ENCODE results near the gene SH3RF3. TPM values are rescaled to one million over a fixed set of nuclear protein-coding genes. Genes with fewer than 3 reads are reported as not detected.

The SH3RF3 gene
- total RNA-seq, 2 experiments from 2014 or later: 0.05 to 0.06 TPM

DNA sequence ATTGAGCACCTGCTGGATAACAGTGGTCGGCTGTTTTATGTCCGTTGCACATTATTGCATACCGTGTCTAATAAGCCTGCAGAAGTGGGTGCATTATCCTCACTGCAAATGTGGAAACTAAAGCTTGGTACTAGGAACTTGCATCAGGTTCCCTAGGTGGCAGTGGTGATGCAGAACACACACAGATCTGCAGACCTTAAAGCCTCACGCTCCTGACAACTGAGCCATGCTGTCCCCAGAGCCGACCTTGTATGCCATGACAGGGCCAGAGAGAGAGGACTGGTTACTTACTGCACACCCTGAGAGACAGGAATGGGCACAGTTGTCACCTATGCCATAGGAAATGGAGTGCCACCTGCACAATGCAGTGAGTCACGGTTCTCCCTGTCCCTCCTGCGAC lies 151.8 kb downstream of the SH3RF3 start:
- ATAC-seq (no peak), DNase-seq (no peak)
- Mint-ChIP-seq H3K9me3 (ENCODE audit: low read depth) (no peaks in the 10 kb centered on the region), H3K27me3 (peaks cover 3% of the 10 kb centered on the region), H3K27ac (no peak overlapping the region), H3K4me3 (no peak overlapping the region), H3K36me3 (no peaks in the 10 kb centered on the region), H3K4me1 (no peaks in the 10 kb centered on the region)
- CTCF ChIA-PET: interaction anchor here (1.2 kb wide), 1 partner anchor 229 kb away, joined by 5 read pairs; no protein-coding TSS in a partner anchor

DNA sequence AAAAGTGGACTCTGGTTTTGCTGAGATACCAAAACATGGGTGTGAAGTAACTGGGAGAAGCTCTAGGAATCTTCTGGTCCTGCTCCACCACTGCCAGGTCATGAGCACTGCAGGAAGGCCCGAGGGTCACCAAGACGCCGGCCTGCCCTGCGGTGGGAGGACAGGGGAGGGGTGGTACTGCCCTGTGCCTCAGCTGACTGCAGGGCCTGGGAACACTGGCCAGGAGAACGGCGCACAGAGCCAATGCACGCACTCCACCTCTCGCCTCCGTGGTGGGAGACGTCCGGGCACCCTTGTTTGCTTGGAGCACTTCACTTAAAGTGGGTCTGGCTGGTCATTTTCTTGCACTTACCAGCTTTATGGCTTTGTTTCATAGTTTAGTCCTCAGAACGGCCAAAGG lies 153.4 kb downstream of the SH3RF3 start:
- Mint-ChIP-seq H3K36me3 (no peaks in the 10 kb centered on the region), H3K9me3 (ENCODE audit: low read depth) (no peaks in the 10 kb centered on the region), H3K4me3 (no peak overlapping the region), H3K27me3 (peaks cover 3% of the 10 kb centered on the region), H3K4me1 (no peaks in the 10 kb centered on the region), H3K27ac (no peak overlapping the region)
- no peak for DNase-seq
- CTCF ChIA-PET: no interaction called here
- no peak for ATAC-seq

DNA sequence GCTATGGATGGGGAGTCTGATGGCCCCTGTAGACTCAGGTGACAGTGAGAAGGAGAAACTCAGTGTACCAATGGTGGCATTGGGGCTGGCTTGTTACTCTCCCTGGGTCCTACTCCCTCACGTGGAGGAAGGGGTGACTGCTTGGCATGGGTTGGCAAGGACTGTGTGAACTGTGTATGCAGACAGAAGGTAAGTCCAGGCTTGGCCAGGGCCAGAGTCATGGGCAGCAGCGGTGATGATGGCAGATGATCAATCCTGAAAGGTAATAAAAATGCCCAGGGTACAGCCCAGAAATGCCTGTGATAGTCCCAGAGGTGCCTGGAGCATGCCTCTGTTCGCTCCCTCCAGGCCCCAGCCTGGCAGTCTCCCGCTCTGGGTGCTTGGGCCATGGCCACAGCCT lies 153.9 kb downstream of the SH3RF3 start:
- Mint-ChIP-seq H3K36me3 (no peaks in the 10 kb centered on the region), H3K4me1 (no peaks in the 10 kb centered on the region), H3K9me3 (ENCODE audit: low read depth) (no peaks in the 10 kb centered on the region), H3K27me3 (peaks cover 3% of the 10 kb centered on the region), H3K27ac (no peak overlapping the region), H3K4me3 (no peak overlapping the region)
- DNase-seq (no peak), ATAC-seq (no peak)
- CTCF ChIA-PET: no interaction called here

- ATAC-seq: no peak
- Mint-ChIP-seq H3K27me3 (peaks cover 3% of the 10 kb centered on the region), H3K9me3 (ENCODE audit: low read depth) (no peaks in the 10 kb centered on the region), H3K27ac (no peak overlapping the region), H3K36me3 (no peaks in the 10 kb centered on the region), H3K4me1 (no peaks in the 10 kb centered on the region), H3K4me3 (no peak overlapping the region)
- CTCF ChIA-PET: no interaction called here
- no peak for DNase-seq
These were observed 155.8 kb downstream of the SH3RF3 start for GRCh38 chr2:109284826-109285225.

GRCh38 chr2:109285244-109285651 lies 156.2 kb downstream of the SH3RF3 start:
- Mint-ChIP-seq H3K4me3 (no peak overlapping the region), H3K36me3 (no peaks in the 10 kb centered on the region), H3K27me3 (peaks cover 3% of the 10 kb centered on the region)

DNA sequence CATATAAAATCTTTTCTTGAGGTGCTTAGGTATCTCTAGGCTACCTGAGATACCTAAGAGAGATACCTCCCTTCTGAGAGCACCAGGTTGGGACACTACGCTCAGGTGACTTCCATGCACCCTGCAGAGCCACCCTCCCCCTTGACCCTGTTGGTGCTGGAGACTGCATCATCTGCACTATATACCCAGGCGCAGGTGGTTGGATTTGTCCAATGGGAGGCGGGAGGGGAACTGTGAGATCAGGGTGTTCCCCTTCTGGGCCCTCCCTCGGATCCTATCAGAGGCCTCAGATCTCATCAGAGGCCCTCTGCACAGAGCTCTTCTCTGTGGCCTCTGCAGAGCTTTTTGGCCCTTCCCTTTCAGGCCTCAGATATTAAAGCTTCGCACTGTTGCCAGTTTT lies 158.4 kb downstream of the SH3RF3 start:
- CTCF ChIA-PET: no interaction called here
- Mint-ChIP-seq H3K4me3 (no peak overlapping the region), H3K36me3 (no peaks in the 10 kb centered on the region), H3K27me3 (peaks cover 5% of the 10 kb centered on the region), H3K4me1 (no peaks in the 10 kb centered on the region), H3K9me3 (ENCODE audit: low read depth) (no peaks in the 10 kb centered on the region), H3K27ac (no peak overlapping the region)
- DNase-seq: no peak
- ATAC-seq: no peak

More at GRCh38 chr2:109285244-109285651, 156.2 kb downstream of the SH3RF3 start:
- no peaks in the 10 kb centered on the region for H3K4me1 Mint-ChIP-seq
- CTCF ChIA-PET: no interaction called here
- no peak overlapping the region for H3K27ac Mint-ChIP-seq
- DNase-seq (no peak), ATAC-seq (no peak)
- no peaks in the 10 kb centered on the region for H3K9me3 Mint-ChIP-seq (ENCODE audit: low read depth)

GRCh38 chr2:109287838-109288237 lies 158.8 kb downstream of the SH3RF3 start:
- CTCF ChIA-PET: no interaction called here
- H3K27me3 Mint-ChIP-seq: peaks cover 6% of the 10 kb centered on the region
- DNase-seq (no peak), ATAC-seq (no peak)
- no peaks in the 10 kb centered on the region for H3K4me1 Mint-ChIP-seq
- no peak overlapping the region for H3K4me3 Mint-ChIP-seq
- H3K36me3 Mint-ChIP-seq: no peaks in the 10 kb centered on the region
- no peak overlapping the region for H3K27ac Mint-ChIP-seq
- no peaks in the 10 kb centered on the region for H3K9me3 Mint-ChIP-seq (ENCODE audit: low read depth)

DNA sequence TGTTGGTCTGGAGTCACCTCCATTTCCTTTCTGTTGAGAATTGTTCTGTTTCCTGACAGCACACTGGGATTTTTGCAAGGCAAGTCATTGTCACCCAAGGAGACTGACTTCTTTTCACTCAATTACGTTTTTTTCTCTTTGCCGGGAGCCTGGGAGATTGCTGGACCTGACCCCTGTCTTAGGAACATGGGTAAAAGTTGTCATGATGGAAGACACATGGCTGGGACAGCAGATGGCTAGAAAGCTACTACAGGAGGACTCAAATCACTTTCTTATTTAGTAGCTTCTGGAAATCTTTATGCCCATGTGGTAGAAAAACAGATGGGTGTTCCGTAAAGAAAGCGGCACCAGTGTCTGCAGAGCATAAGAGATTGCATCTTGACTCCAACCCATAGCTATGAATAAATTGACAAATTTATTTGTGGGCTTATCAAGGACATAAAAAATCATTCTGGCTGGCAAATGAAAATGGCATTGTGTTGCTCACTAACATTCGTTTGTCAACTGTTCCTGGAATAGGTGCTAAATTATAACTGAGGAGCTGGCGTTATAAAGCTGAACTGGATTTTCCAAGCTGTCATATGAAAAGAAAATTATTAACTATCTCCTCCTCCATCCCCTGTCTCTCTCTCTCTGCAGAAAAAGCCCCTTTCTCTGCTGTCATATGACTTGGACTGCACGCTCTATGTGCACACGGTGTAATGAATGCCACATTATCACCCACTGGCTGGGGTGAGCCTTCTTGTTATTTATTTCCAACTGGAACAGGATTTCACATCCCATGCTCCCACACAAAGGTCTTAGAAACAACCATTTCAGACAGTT lies 159.8 kb downstream of the SH3RF3 start:
- H3K9me3 Mint-ChIP-seq (ENCODE audit: low read depth): no peaks in the 10 kb centered on the region
- H3K36me3 Mint-ChIP-seq: no peaks in the 10 kb centered on the region
- CTCF ChIA-PET: no interaction called here
- no peak overlapping the region for H3K27ac Mint-ChIP-seq
- ATAC-seq (no peak), DNase-seq (no peak)
- H3K27me3 Mint-ChIP-seq: peaks cover 6% of the 10 kb centered on the region
- H3K4me3 Mint-ChIP-seq: no peak overlapping the region
- H3K4me1 Mint-ChIP-seq: no peaks in the 10 kb centered on the region

DNA sequence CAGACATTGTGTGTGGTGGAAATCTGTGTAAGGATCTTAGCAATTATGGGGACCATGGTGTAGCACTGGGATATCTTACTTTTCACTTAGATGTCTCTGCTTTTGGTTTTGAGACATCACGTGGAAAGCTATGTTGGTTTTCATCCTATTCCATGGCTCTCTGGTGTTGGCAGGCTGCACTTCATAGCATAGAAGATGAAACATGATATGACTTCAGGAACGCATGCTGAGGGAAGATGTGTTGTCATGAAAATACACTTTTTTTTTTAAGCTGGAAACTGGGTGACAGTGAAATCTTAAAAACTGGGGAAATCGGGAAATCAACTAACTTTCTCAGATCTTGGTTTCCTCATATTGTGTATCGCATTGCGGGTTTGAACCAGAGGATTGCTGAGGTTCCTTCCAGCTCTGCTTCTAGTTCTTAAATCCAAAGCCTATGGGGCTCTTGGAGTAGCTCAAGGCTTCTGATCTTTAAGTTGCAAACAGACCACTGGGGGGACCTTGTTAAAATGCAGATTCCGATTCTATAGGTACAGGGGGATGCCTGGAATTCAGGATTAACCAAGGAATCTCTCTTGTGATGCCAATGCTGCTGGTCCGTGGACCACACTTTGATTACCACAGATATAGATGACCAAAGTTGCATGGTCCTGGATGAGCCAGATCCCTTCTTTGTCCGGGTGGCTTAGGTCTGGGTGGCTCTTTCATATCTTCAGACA lies 160.7 kb downstream of the SH3RF3 start:
- ATAC-seq (no peak), DNase-seq (no peak)
- no peaks in the 10 kb centered on the region for H3K36me3 Mint-ChIP-seq
- CTCF ChIA-PET: interaction anchor here (0.7 kb wide), 1 partner anchor 15 kb away, joined by 3 read pairs; no protein-coding TSS in a partner anchor
- no peak overlapping the region for H3K27ac Mint-ChIP-seq
- no peak overlapping the region for H3K4me3 Mint-ChIP-seq
- H3K9me3 Mint-ChIP-seq (ENCODE audit: low read depth): no peaks in the 10 kb centered on the region
- peaks cover 6% of the 10 kb centered on the region for H3K27me3 Mint-ChIP-seq
- no peaks in the 10 kb centered on the region for H3K4me1 Mint-ChIP-seq

GRCh38 chr2:109290887-109291643 lies 162.1 kb downstream of the SH3RF3 start:
- Mint-ChIP-seq H3K4me1 (no peaks in the 10 kb centered on the region), H3K9me3 (ENCODE audit: low read depth) (no peaks in the 10 kb centered on the region), H3K36me3 (no peaks in the 10 kb centered on the region), H3K27me3 (peaks cover 6% of the 10 kb centered on the region), H3K27ac (no peak overlapping the region), H3K4me3 (no peak overlapping the region)
- DNase-seq (no peak), ATAC-seq (no peak)
- CTCF ChIA-PET: no interaction called here

DNA sequence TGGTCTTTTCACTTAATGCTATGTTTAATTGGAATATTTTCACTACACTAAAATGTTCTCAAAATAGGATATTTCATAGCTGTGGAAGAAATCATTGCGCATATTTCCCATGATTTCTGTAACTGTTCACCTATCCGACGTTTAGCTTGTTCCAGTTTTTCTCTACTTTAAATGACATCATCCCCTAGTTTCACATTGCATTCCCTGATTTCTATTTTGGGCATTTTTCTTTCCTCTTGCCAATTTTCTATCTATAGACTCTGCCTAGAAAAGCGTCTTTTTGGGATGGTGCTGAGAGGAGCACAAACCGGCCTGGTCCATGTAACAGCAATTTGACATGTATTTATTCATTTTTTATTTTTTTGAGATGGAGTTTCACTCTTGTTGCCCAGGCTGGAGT lies 163.4 kb downstream of the SH3RF3 start:
- Mint-ChIP-seq H3K4me1 (no peaks in the 10 kb centered on the region), H3K27me3 (peaks cover 6% of the 10 kb centered on the region), H3K4me3 (no peak overlapping the region), H3K27ac (no peak overlapping the region), H3K36me3 (no peaks in the 10 kb centered on the region), H3K9me3 (ENCODE audit: low read depth) (no peaks in the 10 kb centered on the region)
- CTCF ChIA-PET: no interaction called here
- ATAC-seq: no peak
- no peak for DNase-seq

GRCh38 chr2:109293663-109294062 lies 164.7 kb downstream of the SH3RF3 start:
- ATAC-seq (no peak), DNase-seq (no peak)
- Mint-ChIP-seq H3K4me1 (no peaks in the 10 kb centered on the region), H3K27ac (no peak overlapping the region), H3K4me3 (no peak overlapping the region), H3K36me3 (no peaks in the 10 kb centered on the region), H3K27me3 (peaks cover 6% of the 10 kb centered on the region), H3K9me3 (ENCODE audit: low read depth) (no peaks in the 10 kb centered on the region)
- CTCF ChIA-PET: interaction anchor here (1.0 kb wide), 1 partner anchor 217 kb away, joined by 6 read pairs; no protein-coding TSS in a partner anchor

DNA sequence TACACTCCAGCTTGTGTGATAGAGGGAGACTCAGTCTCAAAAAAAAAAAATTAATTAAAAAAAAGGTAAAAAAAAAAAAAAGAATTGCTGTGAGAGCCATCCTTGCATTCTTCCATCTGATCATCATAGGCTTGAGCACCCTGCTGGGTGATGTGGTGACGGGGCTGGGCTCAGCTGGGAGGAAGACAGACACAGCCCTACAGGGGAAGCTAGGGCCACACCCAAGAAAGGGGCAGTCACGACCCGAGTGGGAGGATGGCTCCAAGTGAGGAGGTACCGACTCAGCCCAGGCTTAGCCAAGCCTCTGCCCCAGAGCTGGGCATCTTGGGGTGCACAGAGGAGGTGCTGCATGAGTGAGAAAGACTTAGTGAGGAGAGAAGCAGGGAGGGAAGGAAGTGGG lies 165.5 kb downstream of the SH3RF3 start:
- H3K4me3 Mint-ChIP-seq: no peak overlapping the region
- H3K4me1 Mint-ChIP-seq: no peaks in the 10 kb centered on the region
- no peaks in the 10 kb centered on the region for H3K9me3 Mint-ChIP-seq (ENCODE audit: low read depth)
- H3K27me3 Mint-ChIP-seq: peaks cover 4% of the 10 kb centered on the region
- no peak overlapping the region for H3K27ac Mint-ChIP-seq
- H3K36me3 Mint-ChIP-seq: no peaks in the 10 kb centered on the region
- DNase-seq (no peak), ATAC-seq (no peak)
- CTCF ChIA-PET: interaction anchor here (1.0 kb wide), 1 partner anchor 216 kb away, joined by 6 read pairs; no protein-coding TSS in a partner anchor
